Measurements from ENCODE around the gene POLDIP2.

POLDIP2 gene

DNA sequence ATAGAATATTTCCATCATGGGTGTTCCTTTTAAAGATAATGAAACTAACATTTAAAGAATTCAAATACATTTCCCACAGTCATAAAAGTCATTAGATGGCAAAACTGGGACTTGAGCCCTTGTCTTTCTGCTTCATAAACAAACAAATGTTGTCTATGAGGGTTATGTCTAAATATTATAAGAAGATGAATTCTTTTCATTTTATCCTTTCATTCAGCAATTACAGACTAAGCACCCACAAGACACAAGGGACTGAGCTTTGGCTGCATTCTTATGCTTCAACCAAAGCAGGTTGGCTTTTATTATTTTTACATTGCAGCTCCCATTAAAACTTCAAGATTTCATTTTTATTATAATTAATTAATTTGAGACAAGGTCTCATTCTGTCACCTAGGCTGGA, 29.1 kb upstream of the POLDIP2 start:
- Histone ChIP-seq H3K27ac (replicated peaks) (no peak overlapping the region), H3K4me3 (replicated peaks; ENCODE audit: insufficient read depth, low read length) (no peak overlapping the region), H3K27me3 (ENCODE audit: insufficient read depth, poor library complexity, severe bottlenecking) (peaks cover 17% of the 10 kb centered on the region)
- DNase-seq (ENCODE audit: low read depth in 1 of 2, low spot score in 1 of 2) = no peak
- TF ChIP-seq GABPA (IDR thresholded peaks at IDR 0.05; ENCODE audit: low read depth) (no peak), POLR2AphosphoS5 (IDR thresholded peaks at IDR 0.05; ENCODE audit: low read depth) (no peak), SPI1 (IDR thresholded peaks at IDR 0.05; ENCODE audit: borderline replicate concordance, low read depth) (no peak)
- TF ChIP-seq, protein P1, sequence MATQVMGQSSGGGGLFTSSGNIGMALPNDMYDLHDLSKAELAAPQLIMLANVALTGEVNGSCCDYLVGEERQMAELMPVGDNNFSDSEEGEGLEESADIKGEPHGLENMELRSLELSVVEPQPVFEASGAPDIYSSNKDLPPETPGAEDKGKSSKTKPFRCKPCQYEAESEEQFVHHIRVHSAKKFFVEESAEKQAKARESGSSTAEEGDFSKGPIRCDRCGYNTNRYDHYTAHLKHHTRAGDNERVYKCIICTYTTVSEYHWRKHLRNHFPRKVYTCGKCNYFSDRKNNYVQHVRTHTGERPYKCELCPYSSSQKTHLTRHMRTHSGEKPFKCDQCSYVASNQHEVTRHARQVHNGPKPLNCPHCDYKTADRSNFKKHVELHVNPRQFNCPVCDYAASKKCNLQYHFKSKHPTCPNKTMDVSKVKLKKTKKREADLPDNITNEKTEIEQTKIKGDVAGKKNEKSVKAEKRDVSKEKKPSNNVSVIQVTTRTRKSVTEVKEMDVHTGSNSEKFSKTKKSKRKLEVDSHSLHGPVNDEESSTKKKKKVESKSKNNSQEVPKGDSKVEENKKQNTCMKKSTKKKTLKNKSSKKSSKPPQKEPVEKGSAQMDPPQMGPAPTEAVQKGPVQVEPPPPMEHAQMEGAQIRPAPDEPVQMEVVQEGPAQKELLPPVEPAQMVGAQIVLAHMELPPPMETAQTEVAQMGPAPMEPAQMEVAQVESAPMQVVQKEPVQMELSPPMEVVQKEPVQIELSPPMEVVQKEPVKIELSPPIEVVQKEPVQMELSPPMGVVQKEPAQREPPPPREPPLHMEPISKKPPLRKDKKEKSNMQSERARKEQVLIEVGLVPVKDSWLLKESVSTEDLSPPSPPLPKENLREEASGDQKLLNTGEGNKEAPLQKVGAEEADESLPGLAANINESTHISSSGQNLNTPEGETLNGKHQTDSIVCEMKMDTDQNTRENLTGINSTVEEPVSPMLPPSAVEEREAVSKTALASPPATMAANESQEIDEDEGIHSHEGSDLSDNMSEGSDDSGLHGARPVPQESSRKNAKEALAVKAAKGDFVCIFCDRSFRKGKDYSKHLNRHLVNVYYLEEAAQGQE (IDR thresholded peaks at IDR 0.05; ENCODE audit: insufficient replicate concordance, low read depth) = no peak
- TF ChIP-seq, protein P2, sequence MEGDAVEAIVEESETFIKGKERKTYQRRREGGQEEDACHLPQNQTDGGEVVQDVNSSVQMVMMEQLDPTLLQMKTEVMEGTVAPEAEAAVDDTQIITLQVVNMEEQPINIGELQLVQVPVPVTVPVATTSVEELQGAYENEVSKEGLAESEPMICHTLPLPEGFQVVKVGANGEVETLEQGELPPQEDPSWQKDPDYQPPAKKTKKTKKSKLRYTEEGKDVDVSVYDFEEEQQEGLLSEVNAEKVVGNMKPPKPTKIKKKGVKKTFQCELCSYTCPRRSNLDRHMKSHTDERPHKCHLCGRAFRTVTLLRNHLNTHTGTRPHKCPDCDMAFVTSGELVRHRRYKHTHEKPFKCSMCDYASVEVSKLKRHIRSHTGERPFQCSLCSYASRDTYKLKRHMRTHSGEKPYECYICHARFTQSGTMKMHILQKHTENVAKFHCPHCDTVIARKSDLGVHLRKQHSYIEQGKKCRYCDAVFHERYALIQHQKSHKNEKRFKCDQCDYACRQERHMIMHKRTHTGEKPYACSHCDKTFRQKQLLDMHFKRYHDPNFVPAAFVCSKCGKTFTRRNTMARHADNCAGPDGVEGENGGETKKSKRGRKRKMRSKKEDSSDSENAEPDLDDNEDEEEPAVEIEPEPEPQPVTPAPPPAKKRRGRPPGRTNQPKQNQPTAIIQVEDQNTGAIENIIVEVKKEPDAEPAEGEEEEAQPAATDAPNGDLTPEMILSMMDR (IDR thresholded peaks at IDR 0.05; ENCODE audit: insufficient read depth, low read length) = no peak

DNA sequence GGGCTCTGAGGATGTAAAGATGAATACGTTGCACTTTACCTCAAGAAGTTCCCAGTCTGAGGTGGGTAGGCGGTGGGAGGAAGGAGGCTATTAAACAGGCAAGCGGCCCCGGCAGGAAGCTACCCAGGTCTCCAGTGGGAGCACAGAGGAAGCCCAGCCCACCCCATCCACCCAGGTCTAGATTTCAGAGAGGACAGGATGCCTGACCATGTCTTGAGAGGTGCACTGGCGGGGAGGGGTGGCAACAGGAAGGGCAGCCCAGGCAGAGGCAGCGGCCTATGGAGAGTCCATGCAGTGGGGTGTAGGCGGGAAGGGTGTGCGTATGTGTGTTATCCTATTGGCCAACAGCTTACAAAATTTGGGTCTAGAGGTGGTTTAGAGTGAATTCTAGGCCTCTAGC, 28.1 kb upstream of the POLDIP2 start:
- no peak for TF ChIP-seq SPI1 (IDR thresholded peaks at IDR 0.05; ENCODE audit: borderline replicate concordance, low read depth)
- TF ChIP-seq, protein P2 (IDR thresholded peaks at IDR 0.05; ENCODE audit: insufficient read depth, low read length) = no peak
- TF ChIP-seq GABPA (IDR thresholded peaks at IDR 0.05; ENCODE audit: low read depth) = no peak
- TF ChIP-seq, protein P1 (IDR thresholded peaks at IDR 0.05; ENCODE audit: insufficient replicate concordance, low read depth) = no peak
- no peak for TF ChIP-seq POLR2AphosphoS5 (IDR thresholded peaks at IDR 0.05; ENCODE audit: low read depth)
- DNase-seq (ENCODE audit: low read depth in 1 of 2, low spot score in 1 of 2) = no peak
- H3K27me3 ChIP-seq (ENCODE audit: insufficient read depth, poor library complexity, severe bottlenecking) = peaks cover 18% of the 10 kb centered on the region
- no peak overlapping the region for H3K4me3 ChIP-seq (replicated peaks; ENCODE audit: insufficient read depth, low read length)
- H3K27ac ChIP-seq (replicated peaks) = no peak overlapping the region

DNA sequence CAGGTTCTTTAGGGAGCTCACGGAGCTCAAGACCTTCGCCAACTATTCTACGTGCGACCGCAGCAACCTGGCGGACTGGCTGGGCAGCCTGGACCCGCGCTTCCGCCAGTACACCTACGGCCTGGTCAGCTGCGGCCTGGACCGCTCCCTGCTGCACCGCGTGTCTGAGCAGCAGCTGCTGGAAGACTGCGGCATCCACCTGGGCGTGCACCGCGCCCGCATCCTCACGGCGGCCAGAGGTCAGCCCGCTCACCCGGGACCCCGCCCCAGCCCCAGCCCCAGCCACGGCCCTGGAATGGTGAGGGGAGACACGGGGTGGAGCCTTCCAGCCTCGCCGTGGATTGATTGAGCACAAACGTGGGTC, 27.7 kb upstream of the POLDIP2 start:
- Histone ChIP-seq H3K27me3 (ENCODE audit: insufficient read depth, poor library complexity, severe bottlenecking) (peaks cover 20% of the 10 kb centered on the region), H3K27ac (replicated peaks) (no peak overlapping the region), H3K4me3 (replicated peaks; ENCODE audit: insufficient read depth, low read length) (no peak overlapping the region)
- TF ChIP-seq POLR2AphosphoS5 (IDR thresholded peaks at IDR 0.05; ENCODE audit: low read depth) (no peak), GABPA (IDR thresholded peaks at IDR 0.05; ENCODE audit: low read depth) (no peak), SPI1 (IDR thresholded peaks at IDR 0.05; ENCODE audit: borderline replicate concordance, low read depth) (no peak)
- TF ChIP-seq, protein P1 (IDR thresholded peaks at IDR 0.05; ENCODE audit: insufficient replicate concordance, low read depth) = no peak
- TF ChIP-seq, protein P2 (IDR thresholded peaks at IDR 0.05; ENCODE audit: insufficient read depth, low read length) = no peak
- no peak for DNase-seq (ENCODE audit: low read depth in 1 of 2, low spot score in 1 of 2)
